Calu3 (cell line): ENCODE measurements around the gene ARSJ. TPM values are rescaled to one million over a fixed set of nuclear protein-coding genes. Genes with fewer than 3 reads are reported as not detected.

Experiments used
- BruUV-seq: library from RNA; stranded (reverse); fragments of 400-500 nt; replicated peaks from 2 replicates; lab custom pipeline; 2021; lab: Mats Ljungman, UMichigan
- CTCF ChIA-PET: fragments of 300-600 bp; sonication (Branson Sonifier 250); formaldehyde crosslinking; loops from one replicate; lab custom pipeline; 2022; ENCODE audit warnings: antibody characterized with exemption; lab: Charles Lee
- DNase-seq: peaks from one replicate; pipeline ENCODE4 v3.0.0; 2022
- H3K27ac Mint-ChIP-seq: one replicate; pipeline ENCODE4 v1.8.0; 2022; ENCODE audit warnings: mixed read lengths; ENCODE audit not compliant: unreplicated experiment
- H3K27me3 Mint-ChIP-seq: one replicate; pipeline ENCODE4 v1.8.0; 2022; ENCODE audit warnings: mixed read lengths; ENCODE audit not compliant: unreplicated experiment
- H3K36me3 Mint-ChIP-seq: one replicate; pipeline ENCODE4 v1.8.0; 2022; ENCODE audit warnings: mild to moderate bottlenecking, moderate library complexity, mixed read lengths; ENCODE audit not compliant: insufficient read depth, unreplicated experiment
- H3K4me1 Mint-ChIP-seq: one replicate; pipeline ENCODE4 v1.8.0; 2022; ENCODE audit warnings: mild to moderate bottlenecking, low read depth, mixed read lengths; ENCODE audit not compliant: unreplicated experiment
- H3K4me3 Mint-ChIP-seq: one replicate; pipeline ENCODE4 v1.8.0; 2022; ENCODE audit warnings: mild to moderate bottlenecking, low read depth, moderate library complexity, mixed read lengths; ENCODE audit not compliant: unreplicated experiment
- H3K9me3 Mint-ChIP-seq: one replicate; pipeline ENCODE4 v1.8.0; 2022; ENCODE audit warnings: low read depth, mixed read lengths; ENCODE audit not compliant: unreplicated experiment
- intact Hi-C: fragments of 100-400 bp; cut with micrococcal nuclease; formaldehyde crosslinking; loops from one replicate; pipeline ENCODE4 v1.10.0; 2022; ENCODE audit not compliant: unreplicated experiment
- total RNA-seq: library from RNA; stranded (reverse); gene quantifications from 2 replicates; pipeline ENCODE4 v1.2.3, GENCODE V29; 2022
- TF ChIP-seq, protein P1 (sequence below): fragments of 200-600 bp; IDR thresholded peaks from one replicate; pipeline ENCODE4 v1.8.0; 2022; ENCODE audit warnings: antibody characterized with exemption; ENCODE audit not compliant: unreplicated experiment

ARSJ gene
- total RNA-seq, 1 experiment from 2014 or later = 12.5 TPM

DNA sequence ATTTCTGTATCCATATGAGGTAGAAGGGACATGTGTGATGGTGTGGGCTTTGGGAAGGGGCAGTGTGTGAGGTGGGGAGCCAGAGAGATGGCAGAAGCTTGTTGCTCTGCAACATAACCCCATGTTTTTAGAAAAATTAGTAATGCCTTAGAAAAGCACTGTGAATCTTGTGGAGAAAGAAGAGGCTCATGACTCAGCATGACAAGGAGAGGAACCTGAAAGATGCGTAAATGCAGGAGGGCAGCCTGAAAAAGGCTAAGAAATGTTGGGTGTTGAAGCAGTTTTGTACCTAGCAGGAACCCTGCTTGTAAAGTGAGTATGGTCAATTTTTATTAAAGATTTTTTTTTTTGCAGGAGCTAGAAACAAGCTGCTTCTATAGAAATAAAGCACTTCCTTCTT is 59.8 kb downstream of the ARSJ start:
- CTCF ChIA-PET = no interaction called here
- BruUV-seq = no TSS peak
- H3K27me3 Mint-ChIP-seq = no peaks in the 10 kb centered on the region
- no peak overlapping the region for H3K27ac Mint-ChIP-seq
- no peaks in the 10 kb centered on the region for H3K36me3 Mint-ChIP-seq
- H3K9me3 Mint-ChIP-seq = no peaks in the 10 kb centered on the region
- intact Hi-C loops = no loop called here
- no peak overlapping the region for H3K4me3 Mint-ChIP-seq
- H3K4me1 Mint-ChIP-seq = peaks cover 10% of the 10 kb centered on the region
- DNase-seq = no peak
- TF ChIP-seq, protein P1, sequence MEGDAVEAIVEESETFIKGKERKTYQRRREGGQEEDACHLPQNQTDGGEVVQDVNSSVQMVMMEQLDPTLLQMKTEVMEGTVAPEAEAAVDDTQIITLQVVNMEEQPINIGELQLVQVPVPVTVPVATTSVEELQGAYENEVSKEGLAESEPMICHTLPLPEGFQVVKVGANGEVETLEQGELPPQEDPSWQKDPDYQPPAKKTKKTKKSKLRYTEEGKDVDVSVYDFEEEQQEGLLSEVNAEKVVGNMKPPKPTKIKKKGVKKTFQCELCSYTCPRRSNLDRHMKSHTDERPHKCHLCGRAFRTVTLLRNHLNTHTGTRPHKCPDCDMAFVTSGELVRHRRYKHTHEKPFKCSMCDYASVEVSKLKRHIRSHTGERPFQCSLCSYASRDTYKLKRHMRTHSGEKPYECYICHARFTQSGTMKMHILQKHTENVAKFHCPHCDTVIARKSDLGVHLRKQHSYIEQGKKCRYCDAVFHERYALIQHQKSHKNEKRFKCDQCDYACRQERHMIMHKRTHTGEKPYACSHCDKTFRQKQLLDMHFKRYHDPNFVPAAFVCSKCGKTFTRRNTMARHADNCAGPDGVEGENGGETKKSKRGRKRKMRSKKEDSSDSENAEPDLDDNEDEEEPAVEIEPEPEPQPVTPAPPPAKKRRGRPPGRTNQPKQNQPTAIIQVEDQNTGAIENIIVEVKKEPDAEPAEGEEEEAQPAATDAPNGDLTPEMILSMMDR = no peak

DNA sequence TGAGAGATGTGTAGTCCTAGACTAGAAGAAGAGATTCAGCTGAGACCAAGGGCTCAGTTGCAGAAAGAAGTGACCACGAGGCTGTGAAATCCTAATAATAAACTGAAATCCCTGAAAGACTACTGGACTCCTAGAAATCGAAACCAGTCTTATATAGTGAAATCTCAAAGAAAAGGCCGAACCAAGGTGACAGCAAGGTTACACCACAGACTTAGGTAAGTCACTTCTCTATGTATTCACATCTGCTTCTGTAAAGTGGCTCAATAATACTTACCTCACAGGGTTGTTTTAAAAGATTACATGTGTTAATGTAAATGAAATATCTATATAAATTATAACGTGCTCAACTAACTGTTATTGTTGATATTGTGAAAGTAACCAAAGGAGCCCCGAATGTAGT is 60.3 kb downstream of the ARSJ start:
- H3K9me3 Mint-ChIP-seq = no peaks in the 10 kb centered on the region
- CTCF ChIA-PET = no interaction called here
- H3K27ac Mint-ChIP-seq = no peak overlapping the region
- no peak overlapping the region for H3K4me3 Mint-ChIP-seq
- DNase-seq = no peak
- intact Hi-C loops = no loop called here
- TF ChIP-seq, protein P1 = no peak
- H3K27me3 Mint-ChIP-seq = no peaks in the 10 kb centered on the region
- peaks cover 7% of the 10 kb centered on the region for H3K4me1 Mint-ChIP-seq
- no peaks in the 10 kb centered on the region for H3K36me3 Mint-ChIP-seq
- BruUV-seq = no TSS peak

DNA sequence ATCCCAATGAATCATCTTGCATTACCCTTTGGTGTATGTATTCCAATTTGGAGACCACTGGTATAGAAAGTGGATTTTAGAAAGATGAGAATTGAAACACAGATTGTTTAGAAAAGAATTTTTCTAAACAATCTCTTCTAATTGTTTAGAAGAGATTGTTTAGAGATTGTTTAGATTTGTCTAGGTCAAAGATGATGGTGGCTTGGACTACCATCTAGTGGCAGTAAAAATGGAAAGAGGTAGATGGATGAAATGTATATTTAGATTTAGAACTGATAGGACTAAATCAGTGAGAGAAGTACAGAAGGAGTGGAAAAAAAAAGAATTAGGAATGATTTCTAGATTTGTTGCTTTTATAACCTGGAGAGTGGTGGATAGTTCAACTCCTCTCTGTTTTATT is 70.6 kb downstream of the ARSJ start:
- TF ChIP-seq, protein P1 = no peak
- Mint-ChIP-seq H3K9me3 (peaks cover 5% of the 10 kb centered on the region), H3K36me3 (no peaks in the 10 kb centered on the region), H3K4me3 (no peak overlapping the region), H3K27me3 (no peaks in the 10 kb centered on the region), H3K4me1 (no peaks in the 10 kb centered on the region), H3K27ac (no peak overlapping the region)
- no TSS peak for BruUV-seq
- CTCF ChIA-PET = no interaction called here
- intact Hi-C loops = loop anchor here (10.0 kb wide), 1 partner anchor 466 kb away; no protein-coding TSS in a partner anchor
- DNase-seq = no peak

DNA sequence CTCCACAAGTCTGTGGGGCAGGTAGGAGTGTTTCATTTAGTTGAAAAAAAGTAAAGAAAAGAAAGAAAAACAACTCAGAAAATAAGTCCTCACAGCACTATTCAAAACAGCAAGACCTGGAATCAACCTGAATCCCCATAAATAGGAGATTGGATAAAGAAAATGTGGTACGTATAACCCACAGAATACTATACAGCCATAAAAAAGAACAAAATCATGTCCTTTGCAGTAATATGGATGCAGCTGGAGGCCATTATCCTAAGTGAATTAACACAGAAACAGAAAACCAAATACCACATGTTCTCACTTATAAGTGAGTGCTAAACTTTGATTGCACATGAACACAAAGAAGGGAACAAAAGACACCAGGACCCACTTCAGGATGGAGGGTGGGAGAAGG is 71.9 kb downstream of the ARSJ start:
- no TSS peak for BruUV-seq
- no peaks in the 10 kb centered on the region for H3K27me3 Mint-ChIP-seq
- no peak for DNase-seq
- CTCF ChIA-PET = no interaction called here
- H3K36me3 Mint-ChIP-seq = peaks cover 2% of the 10 kb centered on the region
- H3K9me3 Mint-ChIP-seq = peaks cover 5% of the 10 kb centered on the region
- H3K4me3 Mint-ChIP-seq = no peak overlapping the region
- peaks cover 8% of the 10 kb centered on the region for H3K4me1 Mint-ChIP-seq
- H3K27ac Mint-ChIP-seq = no peak overlapping the region
- TF ChIP-seq, protein P1 = no peak
- intact Hi-C loops = loop anchor here (10.0 kb wide), 1 partner anchor 467 kb away; no protein-coding TSS in a partner anchor
